Fibroblast of the aortic adventitia (primary cell): ENCODE data around the gene GNA12. TPM values are rescaled to one million over a fixed set of nuclear protein-coding genes. Genes with fewer than 3 reads are reported as not detected.
"Not testable (repeated sequence)": the region's sequence is repeated elsewhere in the genome, so short reads cannot be mapped to it uniquely, and the experiment has no call there.

Source experiments
- DNase-seq: peaks from one replicate; pipeline ENCODE4 v3.0.0-alpha.2; 2010; ENCODE audit warnings: low read depth
- H3K4me3 ChIP-seq: 2 replicates; pipeline ENCODE4 v1.5.1; 2011; ENCODE audit warnings: low read depth, mild to moderate bottlenecking, control low read depth, low read length, moderate library complexity
- CTCF ChIP-seq: IDR thresholded peaks from 2 replicates; pipeline ENCODE4 v1.5.1; 2011; ENCODE audit warnings: mild to moderate bottlenecking, low read length, control low read depth, inconsistent platforms; ENCODE audit not compliant: insufficient read depth
- total RNA-seq: library from RNA; depleted of rRNA; stranded (reverse); fragments of >200 nt; gene quantifications from 2 replicates; pipeline ENCODE4 v1.2.3, GENCODE V29; 2012; ENCODE audit warnings: low replicate concordance

Gene GNA12
- total RNA-seq, 1 donor: 16.2 TPM

DNA sequence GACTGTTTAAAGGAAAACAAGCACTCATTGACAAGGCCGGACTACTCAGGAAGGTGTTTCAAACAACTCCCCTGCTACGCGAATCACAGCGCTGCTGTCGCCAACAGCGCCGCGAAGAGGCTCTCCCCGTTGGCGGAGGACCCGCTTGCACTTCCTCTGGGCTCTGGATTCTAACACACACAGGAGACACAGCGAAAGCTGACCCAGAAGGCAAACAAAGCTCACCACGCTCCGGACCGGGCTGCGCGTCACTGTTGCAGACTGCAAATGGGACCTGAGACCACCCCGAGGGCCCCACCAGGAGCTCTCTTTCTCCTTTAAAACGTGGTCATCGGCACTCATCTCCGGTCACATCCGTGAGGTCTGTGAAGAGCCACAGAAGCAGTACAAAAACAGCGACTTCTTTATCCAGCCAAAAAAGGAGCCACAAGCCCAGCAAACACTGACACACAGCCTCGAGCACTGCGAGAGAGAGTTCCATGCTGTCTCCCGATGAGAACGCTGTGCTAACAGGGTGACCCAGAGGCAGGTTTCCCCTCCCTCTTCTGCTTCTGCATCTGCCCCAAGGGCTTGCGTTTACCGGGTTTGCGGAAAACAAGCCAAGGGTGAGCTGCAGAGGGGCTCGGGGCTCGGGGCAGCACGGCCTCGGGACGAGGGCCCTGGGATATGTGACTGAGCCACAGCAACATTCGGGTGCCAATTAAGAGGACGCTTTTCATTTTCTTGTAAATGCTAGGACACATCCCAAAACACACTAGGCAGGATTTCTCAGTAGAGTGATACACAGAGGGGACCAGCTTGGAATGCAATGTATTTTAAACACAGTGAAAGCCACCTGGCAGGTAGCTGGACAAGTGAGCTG lies 114.8 kb downstream of the GNA12 start:
- no peak overlapping the region for H3K4me3 ChIP-seq
- no peak for DNase-seq
- TF ChIP-seq CTCF: no peak

GRCh38 chr7:2728316-2729030 lies 115.6 kb downstream of the GNA12 start:
- no peak for DNase-seq
- no peak overlapping the region for H3K4me3 ChIP-seq
- TF ChIP-seq CTCF: no peak

GRCh38 chr7:2727206-2727605 lies 116.9 kb downstream of the GNA12 start:
- not testable (repeated sequence) for H3K4me3 ChIP-seq, DNase-seq

- no peak for TF ChIP-seq CTCF
- DNase-seq: no peak
- H3K4me3 ChIP-seq: no peak overlapping the region
Observed at GRCh38 chr7:2726316-2727018, 117.6 kb downstream of the GNA12 start.

DNA sequence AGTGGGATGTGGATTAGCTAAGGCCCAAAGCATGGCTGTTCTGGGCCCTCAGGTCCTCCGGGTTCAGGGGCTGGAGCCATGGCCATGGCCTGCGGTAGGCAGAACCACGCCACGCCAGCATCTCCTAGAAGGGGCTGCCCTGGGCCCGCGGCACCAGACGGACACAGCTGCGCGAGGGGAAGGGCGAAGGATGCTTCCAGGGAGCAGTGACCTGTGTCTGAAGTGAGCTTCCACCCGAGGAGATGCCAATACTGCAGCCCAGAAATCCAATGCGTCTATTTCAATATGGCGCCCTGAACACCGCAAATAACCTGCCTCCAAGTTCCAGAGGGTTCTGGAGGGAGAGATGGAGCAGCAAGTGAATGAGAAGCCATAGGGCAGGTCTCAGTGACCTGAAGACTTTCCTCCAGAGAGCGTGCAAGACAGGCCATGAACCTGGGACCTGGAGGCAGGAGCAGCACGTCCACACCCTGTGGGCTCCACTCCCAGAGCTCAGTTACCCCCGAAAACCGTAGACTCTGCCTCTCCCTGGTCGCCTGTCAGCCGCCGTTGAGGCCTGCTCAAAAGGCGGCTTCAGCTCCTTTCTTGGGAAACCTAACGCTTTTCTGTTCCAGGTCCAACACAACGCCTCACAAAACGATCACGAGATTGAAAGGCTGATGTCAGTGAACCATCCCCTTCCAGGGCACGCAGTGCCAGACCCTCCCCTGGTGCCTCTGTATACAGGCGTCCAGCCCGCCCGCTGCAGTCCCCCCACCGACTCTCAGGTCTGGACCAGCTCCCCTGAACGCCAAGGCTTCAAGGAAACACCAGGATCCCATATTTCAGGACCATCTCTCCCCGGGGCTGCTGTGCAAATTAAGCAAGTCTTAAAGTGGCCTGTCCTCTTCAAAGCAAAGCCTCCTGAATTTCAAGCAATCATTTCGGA lies 118.7 kb downstream of the GNA12 start:
- TF ChIP-seq CTCF: no peak
- DNase-seq: no peak
- H3K4me3 ChIP-seq: no peak overlapping the region

DNA sequence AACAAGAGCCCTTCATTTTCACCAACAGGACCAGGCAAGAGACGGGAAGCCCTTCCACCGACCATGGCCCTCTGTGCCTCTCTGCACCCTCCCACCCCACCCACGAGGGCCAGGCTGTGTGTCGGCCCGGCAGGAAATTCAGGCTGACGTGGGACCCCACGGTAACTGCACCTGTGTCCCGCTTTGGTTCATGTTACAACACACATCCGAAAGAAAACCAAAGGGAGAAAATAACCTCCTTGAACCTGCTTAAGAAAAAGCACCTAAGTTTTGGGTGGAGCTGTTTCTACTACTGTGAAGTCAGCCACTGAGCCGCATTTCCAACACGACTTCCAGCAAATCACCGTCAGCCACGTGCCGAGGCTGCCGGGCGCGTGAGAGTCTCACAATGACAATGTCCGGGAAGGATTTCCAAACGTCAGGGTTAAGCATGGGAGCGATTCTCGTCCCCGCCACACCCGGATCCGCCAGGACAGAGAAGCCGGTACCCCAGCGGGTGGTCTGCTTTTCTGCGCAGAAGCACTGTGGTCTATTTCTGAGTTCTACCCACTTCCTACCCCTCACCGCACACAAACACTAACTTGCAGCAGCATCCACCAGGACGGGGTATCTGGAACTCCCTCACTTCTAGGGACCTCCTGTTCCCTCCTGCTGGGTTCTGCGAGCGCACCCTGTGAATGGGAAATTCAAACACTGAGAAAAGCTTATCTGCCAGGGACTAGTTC lies 119.5 kb downstream of the GNA12 start:
- TF ChIP-seq CTCF: no peak
- no peak for DNase-seq
- no peak overlapping the region for H3K4me3 ChIP-seq

GRCh38 chr7:2724036-2724435 lies 120.1 kb downstream of the GNA12 start:
- DNase-seq: not testable (repeated sequence)

More at GRCh38 chr7:2724036-2724435, 120.1 kb downstream of the GNA12 start:
- H3K4me3 ChIP-seq: not testable (repeated sequence)
